Endodermal cell (in vitro differentiated cells): ENCODE data around the gene COL28A1. TPM values are rescaled to one million over a fixed set of nuclear protein-coding genes. Genes with fewer than 3 reads are reported as not detected.
"Not testable (repeated sequence)": the region's sequence is repeated elsewhere in the genome, so short reads cannot be mapped to it uniquely, and the experiment has no call there.

Source experiments
- DNase-seq: peaks from one replicate; pipeline ENCODE4 v3.0.0-alpha.2; 2017
- H3K27ac ChIP-seq: 2 replicates; pipeline ENCODE4 v1.5.1; 2013; ENCODE audit warnings: mild to moderate bottlenecking, low read depth, low read length, moderate library complexity
- H3K27me3 ChIP-seq: 2 replicates; pipeline ENCODE4 v1.6.1; 2013; ENCODE audit warnings: mild to moderate bottlenecking, low read length, moderate library complexity; ENCODE audit not compliant: insufficient read depth, control insufficient read depth, poor library complexity, severe bottlenecking
- H3K36me3 ChIP-seq: 2 replicates; pipeline ENCODE4 v1.7.0; 2013; ENCODE audit warnings: mild to moderate bottlenecking, low read length, moderate library complexity; ENCODE audit not compliant: control insufficient read depth, insufficient read depth
- H3K4me1 ChIP-seq: one replicate; pipeline ENCODE4 v1.7.0; 2013; ENCODE audit warnings: low read length; ENCODE audit not compliant: control insufficient read depth, insufficient read depth
- H3K4me3 ChIP-seq: 2 replicates; pipeline ENCODE4 v1.5.1; 2013; ENCODE audit warnings: mild to moderate bottlenecking, low read length, moderate library complexity
- H3K9ac ChIP-seq: 2 replicates; pipeline ENCODE4 v1.6.1; 2013; ENCODE audit warnings: mild to moderate bottlenecking, low read length, moderate library complexity; ENCODE audit not compliant: poor library complexity, severe bottlenecking; ENCODE audit errors: extremely low read depth
- H3K9me3 ChIP-seq: 2 replicates; pipeline ENCODE4 v1.6.1; 2013; ENCODE audit warnings: mild to moderate bottlenecking, low read length, moderate library complexity; ENCODE audit not compliant: control insufficient read depth
- H3K27ac Mint-ChIP-seq: 2 replicates; pipeline ENCODE4 v1.8.0; 2020; ENCODE audit warnings: mixed read lengths
- H3K27me3 Mint-ChIP-seq: 2 replicates; pipeline ENCODE4 v1.8.0; 2021; ENCODE audit warnings: mild to moderate bottlenecking, mixed read lengths; ENCODE audit not compliant: insufficient read depth
- H3K36me3 Mint-ChIP-seq: 2 replicates; pipeline ENCODE4 v1.8.0; 2020; ENCODE audit warnings: low read depth, mixed read lengths
- H3K4me1 Mint-ChIP-seq: 2 replicates; pipeline ENCODE4 v1.8.0; 2020; ENCODE audit warnings: mixed read lengths
- H3K4me3 Mint-ChIP-seq: 2 replicates; pipeline ENCODE4 v1.8.0; 2020; ENCODE audit warnings: mild to moderate bottlenecking, moderate library complexity, mixed read lengths
- H3K9me3 Mint-ChIP-seq: 2 replicates; pipeline ENCODE4 v1.8.0; 2020; ENCODE audit warnings: mild to moderate bottlenecking, mixed read lengths
- CTCF ChIP-seq: fragments of 200-600 bp; sonication (generic); conservative IDR thresholded peaks from 2 replicates; pipeline ENCODE4 v1.5.0; 2021; ENCODE audit warnings: antibody characterized with exemption, mild to moderate bottlenecking
- WGBS, 2 experiments: methylation state at CpG; one replicate each; pipeline versions ENCODE4 v1.1.5 to v1.1.7; 2013; ENCODE audit warnings: missing lambda C conversion rate in 2 of 2, mixed read lengths in 1 of 2; ENCODE audit not compliant: insufficient coverage in 1 of 2, insufficient read length in 1 of 2; 5-methylcytosine and 5-hydroxymethylcytosine counted together
- total RNA-seq, 2 donors: library from RNA; stranded (reverse); fragmentation: NEBNext Ultra II Directional in 1 of 2; extraction: Animal tissue kit (Norgen Biotek cat#: 25700) in 1 of 2; gene quantifications; 2 replicates in 1 of 2; 3 replicates in 1 of 2; pipeline ENCODE4 v1.2.1, GENCODE V29; 2021

COL28A1 gene
- total RNA-seq, 2 donors from 2014 or later, result 0.44 to 1.2 TPM

- TF ChIP-seq CTCF, result no peak
- peaks cover 14% of the 10 kb centered on the region for H3K4me1 Mint-ChIP-seq
- H3K27me3 Mint-ChIP-seq, result no peaks in the 10 kb centered on the region
- no peak overlapping the region for H3K9ac ChIP-seq
- peaks cover 21% of the 10 kb centered on the region for H3K9me3 Mint-ChIP-seq
- no peak overlapping the region for H3K27ac ChIP-seq
- no peaks in the 10 kb centered on the region for H3K27me3 ChIP-seq
- H3K9me3 ChIP-seq, result peaks cover 12% of the 10 kb centered on the region
- peaks cover 8% of the 10 kb centered on the region for H3K4me1 ChIP-seq
- no peak overlapping the region for H3K27ac Mint-ChIP-seq
- H3K4me3 Mint-ChIP-seq, result no peak overlapping the region
- H3K36me3 ChIP-seq, result peaks cover 6% of the 10 kb centered on the region
- H3K4me3 ChIP-seq, result peak overlapping the region; percentile 65
- H3K36me3 Mint-ChIP-seq, result peaks cover 24% of the 10 kb centered on the region
- no peak for DNase-seq
These were observed 28.1 kb upstream of the COL28A1 start for GRCh38 chr7:7563813-7564212.

GRCh38 chr7:7563269-7563668 lies 27.6 kb upstream of the COL28A1 start:
- peaks cover 18% of the 10 kb centered on the region for H3K9me3 ChIP-seq
- Mint-ChIP-seq H3K9me3 (peaks cover 27% of the 10 kb centered on the region), H3K27me3 (no peaks in the 10 kb centered on the region), H3K36me3 (peaks cover 25% of the 10 kb centered on the region), H3K4me1 (peaks cover 10% of the 10 kb centered on the region), H3K4me3 (no peak overlapping the region), H3K27ac (peak overlapping the region; percentile 0)
- H3K27me3 ChIP-seq, result no peaks in the 10 kb centered on the region
- H3K4me3 ChIP-seq, result peak overlapping the region; percentile 65
- TF ChIP-seq CTCF, result no peak
- DNase-seq, result no peak
- 81 to 89% methylated on average over 2 to 5 of the region's 5 CpGs for WGBS, 2 experiments
- no peak overlapping the region for H3K27ac ChIP-seq
- no peak overlapping the region for H3K9ac ChIP-seq
- peaks cover 8% of the 10 kb centered on the region for H3K4me1 ChIP-seq
- H3K36me3 ChIP-seq, result peaks cover under 1% of the 10 kb centered on the region

- H3K27me3 Mint-ChIP-seq, result no peaks in the 10 kb centered on the region
- DNase-seq, result no peak
- H3K4me3 Mint-ChIP-seq, result no peak overlapping the region
- peaks cover 19% of the 10 kb centered on the region for H3K9me3 ChIP-seq
- no peak overlapping the region for H3K27ac Mint-ChIP-seq
- WGBS, 2 experiments, result 90 to 100% methylated on average over 1 to 3 of the region's 3 CpGs
- no peak overlapping the region for H3K9ac ChIP-seq
- H3K27ac ChIP-seq, result no peak overlapping the region
- H3K4me1 Mint-ChIP-seq, result peaks cover 5% of the 10 kb centered on the region
- H3K4me1 ChIP-seq, result peaks cover 8% of the 10 kb centered on the region
- H3K36me3 ChIP-seq, result no peaks in the 10 kb centered on the region
- no peaks in the 10 kb centered on the region for H3K27me3 ChIP-seq
- peaks cover 26% of the 10 kb centered on the region for H3K36me3 Mint-ChIP-seq
- H3K9me3 Mint-ChIP-seq, result peaks cover 30% of the 10 kb centered on the region
- TF ChIP-seq CTCF, result no peak
- H3K4me3 ChIP-seq, result no peak overlapping the region
These were observed 27.1 kb upstream of the COL28A1 start for GRCh38 chr7:7562736-7563135.

- peaks cover 31% of the 10 kb centered on the region for H3K36me3 Mint-ChIP-seq
These were observed 25.9 kb upstream of the COL28A1 start for GRCh38 chr7:7561591-7561990.

More at GRCh38 chr7:7561591-7561990, 25.9 kb upstream of the COL28A1 start:
- H3K9ac ChIP-seq, H3K27ac ChIP-seq, H3K27me3 ChIP-seq, H3K36me3 ChIP-seq, H3K4me1 Mint-ChIP-seq, DNase-seq, H3K4me3 ChIP-seq, H3K4me1 ChIP-seq, H3K27ac Mint-ChIP-seq, H3K4me3 Mint-ChIP-seq, H3K27me3 Mint-ChIP-seq: not testable (repeated sequence)
- peaks cover 19% of the 10 kb centered on the region for H3K9me3 ChIP-seq
- WGBS, 2 experiments, result 81 to 93% methylated on average over 3 to 5 of the region's 5 CpGs
- H3K9me3 Mint-ChIP-seq, result peaks cover 30% of the 10 kb centered on the region
